HG02840 (cell line): ENCODE measurements around the gene GADD45B.
"Not testable (repeated sequence)": the region's sequence is repeated elsewhere in the genome, so short reads cannot be mapped to it uniquely, and the experiment has no call there.

Source experiments
- ATAC-seq: cut with Tn5 transposase; IDR thresholded peaks from one replicate; pipeline ENCODE4 v1.9.1; 2021; ENCODE audit warnings: mild to moderate bottlenecking, moderate library complexity, moderate number of reproducible peaks; ENCODE audit not compliant: unreplicated experiment, low FRiP score

Gene GADD45B

DNA sequence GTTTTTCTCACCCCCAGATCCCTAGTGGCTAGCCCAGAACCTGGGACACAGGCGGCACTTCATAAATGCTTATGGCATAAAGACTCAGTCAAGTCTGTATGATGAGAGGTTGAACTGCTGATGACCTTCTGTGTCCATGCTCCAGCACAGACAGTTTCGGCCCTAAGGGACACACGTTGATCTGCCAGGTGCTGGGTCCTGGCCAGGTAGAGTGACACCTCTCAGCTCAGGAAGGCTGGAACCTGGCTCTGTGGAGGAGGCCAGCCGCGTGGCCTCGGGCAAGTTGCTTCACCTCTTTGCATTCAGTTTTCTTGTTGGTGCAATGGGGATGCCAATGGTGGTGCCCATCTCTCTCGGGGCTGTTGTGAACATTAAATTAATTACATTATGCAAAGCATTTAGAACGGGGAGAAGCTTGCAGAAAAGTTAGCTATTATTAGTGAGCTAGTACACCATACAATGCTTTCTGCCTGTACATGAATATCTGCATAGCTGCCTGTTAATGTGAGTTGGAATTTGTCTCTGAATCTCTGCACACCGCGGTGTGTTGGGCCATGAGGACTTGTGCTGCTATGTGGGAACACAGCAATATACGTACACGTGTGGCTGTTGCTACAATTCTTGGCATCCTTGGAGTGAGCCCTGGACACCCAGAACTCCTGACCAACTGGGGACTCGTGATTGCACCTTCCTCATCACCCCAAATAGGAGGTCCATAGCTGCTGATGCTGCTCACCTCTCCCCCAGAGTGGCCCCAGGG, 8.4 kb downstream of the GADD45B start:
- ATAC-seq = no peak

DNA sequence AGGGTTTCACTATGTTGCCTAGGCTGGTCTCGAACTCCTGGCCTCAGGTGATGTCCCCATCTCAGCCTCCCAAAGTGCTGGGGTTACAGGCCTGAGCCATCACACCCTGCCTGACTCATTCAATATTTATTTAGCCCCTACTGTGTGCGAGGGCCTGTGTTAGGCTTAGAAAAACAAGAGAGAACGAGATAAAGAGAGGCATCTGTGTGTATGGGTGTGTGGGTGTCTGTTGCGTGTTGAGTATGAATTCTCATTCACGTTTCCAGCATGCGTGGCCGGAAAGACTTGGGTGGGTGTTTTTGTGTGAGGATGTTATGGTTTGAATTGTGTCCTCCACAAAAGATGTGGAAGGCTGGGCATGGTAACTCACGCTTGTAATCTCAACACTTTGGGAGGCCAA, 9.5 kb downstream of the GADD45B start:
- ATAC-seq = no peak

DNA sequence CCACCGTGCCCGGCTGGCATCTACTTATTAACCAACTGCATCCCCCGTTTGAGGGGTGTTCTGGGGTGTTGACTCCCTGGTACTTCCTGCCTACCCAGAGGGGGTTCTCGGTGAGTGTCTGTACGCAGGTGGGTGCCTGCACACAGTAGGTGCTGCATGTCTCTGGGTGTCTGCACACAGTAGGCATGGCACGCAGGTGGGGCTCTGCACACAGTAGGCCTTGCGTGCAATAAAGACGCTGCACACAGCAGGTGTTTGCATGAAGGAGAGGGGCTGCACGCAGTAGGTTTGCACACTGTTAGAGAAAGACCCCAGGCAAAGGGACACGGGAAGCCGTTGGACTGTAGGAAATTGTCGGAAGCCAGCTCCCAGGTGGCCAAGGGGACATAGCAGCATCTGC, 11.2 kb downstream of the GADD45B start:
- ATAC-seq = no peak

DNA sequence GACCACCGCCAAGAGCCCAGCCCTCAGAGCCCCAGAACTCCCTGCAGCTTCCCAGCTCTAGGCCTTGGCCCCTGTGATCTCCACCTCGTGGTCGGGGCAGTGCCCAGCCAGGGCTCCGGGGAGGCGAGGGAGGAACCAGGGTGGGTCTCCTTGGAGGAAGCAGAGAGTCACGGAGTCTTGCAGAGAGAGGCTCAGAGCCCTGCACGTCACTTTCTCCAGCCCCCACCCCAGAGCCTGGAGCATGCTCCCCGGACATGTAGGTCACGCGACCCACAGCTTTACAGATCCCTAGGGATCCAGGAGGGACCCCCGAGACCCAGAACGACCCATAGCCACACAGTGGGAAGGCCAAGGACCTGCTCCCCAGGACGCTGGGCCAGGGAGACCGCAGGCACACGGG, 11.9 kb downstream of the GADD45B start:
- ATAC-seq = no peak

DNA sequence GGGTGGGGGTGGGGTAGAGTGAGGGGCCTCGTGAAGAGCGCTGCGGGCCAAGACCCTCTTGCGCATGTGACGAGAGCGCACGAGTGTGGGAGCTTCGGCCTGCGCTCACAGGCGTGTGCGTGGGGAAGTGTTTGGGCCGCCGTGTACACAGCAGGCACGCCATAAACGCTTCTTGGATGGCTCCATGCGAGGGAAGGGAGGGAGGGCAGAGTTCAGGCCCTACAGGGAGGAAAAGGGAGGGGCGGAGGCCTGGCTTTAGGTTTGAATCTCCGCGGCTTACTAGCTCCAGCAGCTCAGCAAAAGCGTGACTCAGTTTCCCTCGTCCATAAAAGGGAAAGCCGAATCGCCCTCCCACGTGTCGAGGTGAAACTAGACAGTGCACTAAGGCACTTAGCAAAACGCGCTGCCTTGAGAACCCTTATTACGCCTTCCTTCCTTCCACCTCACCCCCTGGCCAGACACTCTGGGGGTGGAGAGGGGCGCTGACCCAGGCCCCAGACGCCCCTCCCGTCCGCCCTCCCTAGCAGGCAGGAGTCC, 12.5 kb downstream of the GADD45B start:
- ATAC-seq = no peak

DNA sequence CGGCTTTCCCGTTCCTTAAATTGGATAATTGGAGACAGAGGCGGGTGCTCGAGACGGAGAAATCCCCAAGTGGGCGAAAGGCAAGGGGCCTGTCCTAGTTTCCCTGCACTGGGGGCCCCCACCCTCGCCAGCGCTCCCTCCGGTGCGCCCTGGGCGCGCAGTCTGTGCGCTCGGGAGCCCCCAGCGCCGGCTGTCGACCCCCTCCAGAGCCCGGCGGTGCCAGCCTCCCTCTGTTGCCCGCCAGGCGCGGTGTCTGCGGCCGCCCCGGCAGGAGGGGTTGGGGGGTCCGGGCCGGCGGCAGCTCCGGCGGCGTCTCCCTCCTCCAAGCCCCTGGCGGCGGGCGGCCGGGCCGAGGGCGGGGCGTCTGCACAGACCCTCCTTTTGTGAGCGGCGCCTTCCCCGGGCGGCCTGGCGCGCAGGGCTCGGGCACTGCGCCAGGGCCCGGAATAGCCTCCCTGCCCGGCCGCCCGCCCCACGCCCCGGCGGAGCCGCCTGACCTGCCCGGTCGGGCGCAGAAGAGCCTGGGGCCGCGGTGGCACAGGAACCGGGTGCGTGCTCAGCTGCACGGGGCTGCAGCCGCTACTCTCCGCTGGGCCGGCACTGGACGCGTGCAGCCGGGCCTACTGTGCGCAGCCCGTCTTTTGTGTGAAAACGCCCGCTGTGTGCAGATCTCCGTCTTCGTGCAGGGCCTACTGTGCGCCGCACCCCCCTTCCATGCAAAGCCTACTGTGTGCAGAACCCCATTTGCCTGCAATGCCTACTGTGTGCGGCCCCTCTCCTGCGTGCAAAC, 13.2 kb downstream of the GADD45B start:
- no peak for ATAC-seq

DNA sequence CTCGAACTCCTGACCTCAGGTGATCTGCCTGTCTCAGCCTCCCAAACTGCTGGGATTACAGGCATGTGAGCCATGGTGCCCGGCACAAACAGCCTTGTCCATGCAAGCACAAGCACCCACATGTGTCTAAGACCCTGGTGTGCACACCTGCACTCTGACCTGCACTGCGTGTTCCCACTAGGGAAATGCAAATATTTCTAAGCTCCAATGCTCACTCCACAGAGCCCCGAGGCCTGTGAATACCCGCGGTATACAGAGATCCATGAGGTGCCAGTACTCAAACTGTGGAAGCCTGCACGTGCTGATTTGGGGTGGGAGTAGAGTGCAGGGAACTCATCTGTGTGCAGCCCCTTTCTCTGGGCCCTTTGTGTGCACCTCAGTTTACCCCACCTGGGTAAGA, 14.7 kb downstream of the GADD45B start:
- no peak for ATAC-seq

DNA sequence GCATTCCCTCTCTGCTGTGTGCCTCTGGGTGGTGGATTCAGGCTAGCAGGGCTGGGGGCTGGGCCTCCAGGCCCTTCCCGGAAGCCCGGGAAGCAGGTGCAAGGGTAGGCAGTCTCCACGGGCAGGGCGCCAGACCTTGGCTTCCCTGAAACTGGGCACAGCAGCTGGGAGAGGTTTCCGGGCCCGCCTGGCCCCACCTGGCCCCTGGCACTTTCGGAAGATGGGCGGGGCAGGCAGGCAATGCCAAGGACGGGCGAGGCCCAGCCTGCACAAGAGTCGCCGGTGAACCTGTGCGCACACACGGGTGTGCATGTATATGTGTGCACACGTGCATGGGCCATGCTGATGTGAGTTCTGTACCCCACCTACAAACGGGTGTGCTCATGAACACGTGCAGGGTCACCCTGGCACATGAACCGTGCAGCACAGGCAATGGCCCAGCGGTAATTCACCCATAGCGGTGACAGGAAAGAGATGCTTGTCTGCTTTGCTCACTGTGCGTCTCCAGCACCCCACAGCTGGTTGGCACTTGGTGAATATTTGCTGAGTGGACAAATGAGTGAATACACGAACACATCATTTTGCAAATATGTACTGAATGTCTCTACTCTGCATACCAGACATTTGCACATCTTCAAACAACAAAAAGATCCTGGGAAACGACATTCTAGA, 15.3 kb downstream of the GADD45B start:
- no peak for ATAC-seq

DNA sequence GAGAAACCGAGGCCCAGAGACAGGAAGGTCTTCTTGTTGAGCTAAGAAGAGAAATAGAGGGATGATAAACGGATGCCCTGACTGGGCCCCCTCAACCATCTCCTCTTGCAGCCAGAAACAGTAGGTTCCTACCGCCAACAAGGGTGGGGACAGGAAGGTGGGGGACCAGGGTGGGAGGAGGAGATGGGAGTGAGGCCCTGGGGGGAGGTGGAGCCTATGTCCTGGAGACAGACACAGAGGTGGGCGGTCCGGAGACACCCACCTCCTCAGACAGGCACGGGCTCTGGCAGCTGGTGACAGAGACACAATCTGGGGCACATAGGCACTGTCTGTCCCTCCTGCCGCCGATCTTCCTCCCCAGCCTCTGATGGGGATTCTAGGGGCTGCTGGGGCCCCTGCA, 16.9 kb downstream of the GADD45B start:
- no peak for ATAC-seq

DNA sequence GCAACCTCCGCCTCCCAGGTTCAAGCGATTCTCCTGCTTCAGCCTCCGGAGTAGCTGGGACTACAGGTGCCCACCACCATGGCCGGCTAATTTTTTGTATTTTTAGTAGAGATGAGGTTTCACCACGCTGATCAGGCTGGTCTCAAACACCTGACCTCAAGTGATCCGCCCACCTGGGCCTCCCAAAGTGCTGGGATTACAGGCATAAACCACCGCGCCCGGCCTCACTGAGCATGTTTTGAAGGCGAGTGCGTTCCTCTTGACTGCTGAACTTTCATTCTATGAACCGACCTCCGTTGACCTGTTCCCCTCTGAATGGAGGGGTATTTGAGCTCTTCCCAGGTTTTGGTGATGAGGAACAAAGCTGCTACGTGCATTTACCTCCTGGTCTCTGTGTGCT, 17.5 kb downstream of the GADD45B start:
- not testable (repeated sequence) for ATAC-seq

DNA sequence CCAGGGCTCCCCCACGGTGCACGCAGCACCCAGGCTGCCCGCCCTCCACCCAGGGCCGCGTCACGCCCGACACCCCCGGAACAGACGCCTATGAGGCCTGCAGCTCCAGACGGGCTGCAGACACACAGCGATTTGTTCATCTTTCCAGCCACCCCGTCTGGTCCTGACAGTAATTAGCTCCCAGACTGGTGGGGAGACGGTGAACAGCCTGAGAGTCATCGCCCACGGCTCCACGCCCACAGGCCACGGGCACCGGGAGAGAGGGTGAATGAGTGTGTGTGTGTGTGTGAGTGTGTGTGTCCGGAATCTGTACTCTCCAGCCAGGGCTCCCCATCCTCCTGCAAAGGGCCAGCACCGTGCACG, 18.1 kb downstream of the GADD45B start:
- no peak for ATAC-seq

DNA sequence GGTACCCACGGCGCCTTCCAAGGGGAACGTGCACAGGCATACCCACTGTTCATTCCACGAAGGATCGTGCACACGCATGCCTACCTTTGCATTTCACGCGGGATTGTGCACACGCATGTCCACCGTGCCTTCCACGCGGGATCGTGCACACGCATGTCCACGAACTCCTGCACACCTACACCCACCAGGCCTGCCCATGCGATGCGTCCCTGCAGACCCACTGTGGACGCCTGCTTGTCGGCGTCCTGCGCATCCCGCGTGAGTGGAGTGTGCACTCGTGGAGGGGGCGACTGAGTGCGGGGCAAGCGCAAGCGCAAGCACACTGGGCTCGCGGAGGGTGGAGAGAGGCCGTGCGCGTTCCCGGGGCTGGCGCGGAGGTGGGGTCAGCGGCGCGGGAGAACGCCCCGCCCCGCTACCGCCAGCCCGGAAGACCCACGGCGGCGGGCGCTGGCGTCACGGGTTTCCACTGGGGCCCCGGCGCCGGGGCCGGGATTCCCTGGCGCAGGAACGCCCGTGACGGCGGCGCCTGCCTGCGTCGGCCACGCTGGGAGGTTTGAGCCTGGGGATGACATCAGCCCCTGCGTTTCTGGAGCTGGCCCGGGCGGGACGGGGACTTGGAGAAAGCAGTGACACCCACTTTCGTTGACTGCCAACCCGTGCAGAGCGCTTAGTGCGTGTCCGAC, 18.7 kb downstream of the GADD45B start:
- ATAC-seq = no peak

DNA sequence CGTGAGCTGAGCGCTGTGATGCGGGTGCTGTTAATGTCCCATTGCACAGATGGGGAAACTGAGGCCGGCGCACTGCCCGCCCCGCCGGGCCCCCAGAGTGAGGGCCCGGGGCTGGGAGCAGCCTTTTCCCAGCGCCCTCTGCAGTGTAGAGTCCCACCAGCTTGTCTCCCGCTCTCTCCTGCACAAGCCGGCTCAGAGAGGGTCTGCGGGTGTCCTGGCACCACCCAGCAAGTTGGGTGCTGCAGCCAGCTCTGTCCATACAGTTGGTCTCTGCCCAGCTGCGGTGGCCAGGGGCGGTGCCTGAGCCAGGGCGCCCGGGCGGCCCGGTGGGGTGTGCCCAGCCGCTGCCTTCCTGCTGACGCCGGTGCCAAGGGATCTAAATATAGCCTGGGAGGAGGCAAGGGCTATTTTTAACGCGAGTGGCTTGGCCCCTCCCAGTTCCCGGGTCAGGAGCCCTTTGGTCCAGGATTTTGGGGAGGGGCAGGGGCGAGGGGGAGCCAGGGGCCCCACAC, 19.3 kb downstream of the GADD45B start:
- no peak for ATAC-seq

DNA sequence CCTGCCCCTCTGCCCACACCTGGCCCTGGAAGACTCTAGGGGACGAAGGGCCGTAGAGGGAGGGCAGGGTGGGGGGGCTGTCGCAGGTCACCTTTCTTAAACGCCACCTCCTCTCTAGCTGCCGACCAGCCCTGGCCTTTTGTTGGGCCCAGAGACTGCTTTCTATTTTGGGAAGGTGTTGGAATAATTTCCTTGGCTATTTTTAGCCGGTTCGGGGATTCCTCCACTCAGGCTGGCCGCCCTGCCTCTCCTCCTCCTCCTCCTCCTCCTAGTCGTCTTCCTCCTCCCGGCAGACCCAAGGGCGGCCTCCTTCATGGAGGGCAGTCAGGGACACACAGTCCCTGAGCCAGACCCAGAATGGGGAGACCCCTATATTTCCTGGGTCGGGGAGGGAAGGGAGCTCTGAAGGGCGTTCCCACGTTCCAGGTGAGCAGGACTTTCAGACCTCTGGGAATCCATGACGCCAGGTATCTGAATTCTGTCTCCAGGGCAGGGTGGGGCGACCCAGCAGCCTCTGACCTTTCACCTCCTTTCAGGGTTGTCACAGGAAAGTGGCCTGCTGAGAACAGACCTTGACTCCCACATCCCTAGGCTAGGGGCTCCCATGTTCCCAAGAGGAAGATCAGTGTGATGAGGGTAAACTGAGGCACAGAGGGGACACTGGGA, 19.9 kb downstream of the GADD45B start:
- no peak for ATAC-seq

DNA sequence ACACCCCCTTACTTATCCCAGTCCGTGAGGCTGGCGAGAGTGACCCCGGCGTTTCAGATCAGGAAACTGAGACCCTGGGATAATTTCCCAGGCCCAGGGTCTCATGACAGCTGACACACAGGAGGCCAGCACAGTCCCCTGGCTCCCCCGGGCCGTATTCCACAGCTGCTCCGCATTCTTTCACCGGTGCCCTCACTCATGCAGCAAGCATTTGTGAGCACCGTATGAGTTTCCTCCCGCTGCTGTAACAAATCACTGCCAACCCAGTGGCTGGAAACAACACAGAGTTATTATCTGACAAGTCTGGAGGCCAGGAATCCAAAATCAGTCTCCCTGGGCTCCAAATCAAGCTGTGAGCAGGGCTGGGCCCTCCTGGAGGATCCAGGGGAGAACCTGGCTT, 21.3 kb downstream of the GADD45B start:
- ATAC-seq = no peak

DNA sequence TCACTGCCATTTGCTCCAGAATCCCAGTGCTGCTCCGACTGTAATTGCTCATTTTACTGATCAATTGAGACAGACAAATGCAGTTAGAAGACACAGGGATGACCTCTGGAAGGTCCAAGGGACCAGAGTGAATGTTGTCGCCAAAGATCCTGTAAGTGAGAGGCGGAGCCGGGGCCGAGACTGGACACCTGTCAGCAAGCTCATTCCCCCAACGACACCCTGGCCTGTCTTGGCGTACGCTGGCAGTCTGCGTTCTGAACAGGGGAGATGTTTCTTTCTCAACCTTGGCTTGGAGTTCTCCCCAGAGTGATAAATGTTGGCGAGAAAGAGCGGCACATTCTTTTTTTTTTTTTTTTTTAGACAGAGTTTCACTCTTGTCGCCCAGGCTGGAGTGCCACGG, 24.2 kb downstream of the GADD45B start:
- no peak for ATAC-seq

DNA sequence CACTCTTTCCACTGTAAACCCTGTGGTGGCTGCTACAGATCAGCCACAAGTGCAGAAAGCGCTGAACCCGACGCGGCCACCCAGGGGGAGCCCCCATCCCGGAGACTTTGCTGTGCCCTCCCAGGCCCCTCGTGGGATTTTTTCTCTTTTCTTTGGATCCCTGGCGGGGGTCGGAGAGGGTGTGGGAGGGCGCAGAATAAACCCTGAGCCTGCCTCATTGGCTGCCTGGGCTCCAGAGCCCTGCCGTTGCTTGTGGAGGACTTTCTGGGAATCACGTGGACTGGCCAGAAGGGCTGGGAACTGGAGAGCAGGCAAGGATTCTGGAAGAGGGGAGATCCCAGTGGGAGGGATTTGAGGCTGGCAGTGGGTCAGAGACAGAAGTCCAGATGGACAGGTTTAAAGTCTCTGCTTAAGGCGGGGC, 24.9 kb downstream of the GADD45B start:
- no peak for ATAC-seq

DNA sequence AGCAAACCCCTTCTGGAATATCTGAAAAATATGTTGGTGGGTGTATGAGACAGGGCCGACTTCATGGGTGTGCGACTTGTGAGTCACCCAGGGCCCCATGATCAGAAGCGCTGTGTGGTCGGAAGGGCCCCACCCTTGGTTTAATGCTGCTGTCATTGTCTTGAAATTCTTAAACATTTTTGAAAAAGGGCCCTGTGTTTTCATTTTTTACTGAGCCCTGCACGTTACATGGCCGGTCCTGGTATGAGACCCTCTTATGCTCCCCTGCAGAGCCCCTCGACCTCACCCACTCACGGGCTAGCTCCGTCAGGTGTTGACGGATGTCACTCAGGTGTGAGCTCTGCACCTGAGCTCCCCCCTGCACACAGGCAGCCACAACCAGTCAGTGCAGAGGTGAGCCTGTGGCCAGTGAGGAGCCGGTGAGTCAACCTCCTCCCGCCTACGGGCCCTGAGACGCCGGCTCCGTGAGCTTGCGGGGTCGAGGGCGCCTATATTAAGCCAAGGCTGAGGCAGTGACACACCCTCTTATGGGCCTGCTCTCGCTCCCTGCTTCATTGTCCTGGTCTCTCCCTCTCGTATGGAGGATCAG, 27.7 kb downstream of the GADD45B start:
- ATAC-seq = no peak

DNA sequence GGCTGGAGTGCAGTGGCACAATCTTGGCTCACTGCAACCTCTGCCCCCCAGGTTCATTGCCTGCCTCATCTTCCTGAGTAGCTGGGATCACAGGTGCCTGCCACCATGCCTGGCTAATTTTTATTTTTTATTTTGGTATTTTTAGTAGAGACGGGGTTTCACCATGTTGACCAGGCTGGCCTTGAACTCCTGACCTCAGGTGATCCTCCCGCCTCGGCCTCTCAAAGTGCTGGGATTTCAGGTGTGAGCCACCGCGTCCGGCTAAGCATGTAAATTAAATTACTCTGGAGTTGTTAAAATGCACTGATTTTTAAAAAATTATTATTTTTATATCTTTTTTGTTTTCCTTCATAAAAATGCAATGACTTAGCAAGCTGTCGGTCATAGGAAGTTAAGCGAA, 30.7 kb downstream of the GADD45B start:
- ATAC-seq = not testable (repeated sequence)

DNA sequence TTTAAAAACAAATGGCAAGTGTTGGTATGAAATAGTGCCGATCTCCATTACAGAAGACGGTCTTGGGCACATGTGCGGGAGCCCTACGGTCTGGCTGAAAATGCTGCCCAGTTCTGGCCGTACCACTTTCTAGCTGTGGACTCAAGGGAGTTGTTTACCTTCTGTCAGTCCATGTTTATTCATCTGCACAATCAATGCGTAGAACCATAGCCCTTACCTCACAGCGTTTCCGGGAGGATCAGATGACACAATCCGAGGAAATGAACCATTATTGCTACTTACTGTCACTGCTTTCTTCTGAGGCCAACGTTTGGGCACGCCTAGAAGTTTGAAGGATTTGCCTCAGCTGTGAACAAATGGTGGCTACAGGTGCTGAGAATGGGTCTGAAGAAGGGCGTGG, 31.2 kb downstream of the GADD45B start:
- no peak for ATAC-seq
